ENCODE measurements around the gene FUBP3. TPM values are rescaled to one million over a fixed set of nuclear protein-coding genes. Genes with fewer than 3 reads are reported as not detected.

FUBP3 gene
- total RNA-seq, 2 experiments from 2014 or later: 36.4 to 40.8 TPM

DNA sequence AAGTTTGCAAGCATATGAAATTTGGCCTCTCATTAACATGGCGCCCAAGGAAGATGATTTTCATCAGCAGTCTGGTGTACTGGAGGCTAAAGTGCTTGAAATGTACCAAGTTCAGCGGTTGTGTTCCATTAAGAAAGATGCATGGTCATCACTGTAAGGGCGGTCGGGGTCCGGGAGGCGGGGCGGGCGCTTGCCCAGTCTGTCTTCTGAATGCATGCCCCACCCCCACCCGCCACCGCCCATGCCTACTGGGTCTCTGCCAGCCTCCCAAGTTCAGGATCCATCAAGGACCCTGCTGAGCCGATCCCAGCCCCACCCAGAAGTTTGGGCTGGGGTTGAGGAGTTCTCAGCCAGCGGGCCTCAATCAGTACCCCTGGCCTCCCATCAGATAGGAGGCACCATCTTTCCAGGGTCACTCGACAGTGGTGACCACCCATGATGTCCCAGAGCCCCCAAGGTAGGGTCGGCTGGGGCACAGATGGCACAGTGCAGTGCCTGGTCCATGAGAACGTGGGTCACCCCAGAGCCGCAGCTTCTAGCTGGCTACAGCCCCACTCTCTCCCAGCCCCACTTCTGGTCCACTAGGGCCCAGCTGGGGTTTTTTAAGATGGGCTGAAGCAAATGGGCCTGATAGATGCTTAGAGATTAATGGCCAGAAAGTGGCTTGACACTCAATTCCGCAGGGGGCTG, 60.6 kb downstream of the FUBP3 start:
- Mint-ChIP-seq H3K4me1 (ENCODE audit: low read depth) (no peaks in the 10 kb centered on the region), H3K36me3 (ENCODE audit: low read depth) (peaks cover 14% of the 10 kb centered on the region), H3K27me3 (ENCODE audit: low read depth) (no peaks in the 10 kb centered on the region), H3K9me3 (ENCODE audit: insufficient read depth) (no peaks in the 10 kb centered on the region), H3K4me3 (no peak overlapping the region), H3K27ac (no peak overlapping the region)
- no peak for DNase-seq
- CTCF ChIA-PET: no interaction called here
- POLR2A ChIA-PET: no interaction called here
- no peak for ATAC-seq

GRCh38 chr9:130640681-130641080, 61.3 kb downstream of the FUBP3 start:
- H3K9me3 Mint-ChIP-seq (ENCODE audit: insufficient read depth): no peaks in the 10 kb centered on the region
- H3K4me3 Mint-ChIP-seq: no peak overlapping the region
- no peak overlapping the region for H3K27ac Mint-ChIP-seq
- ChIA-PET CTCF (no interaction called here), POLR2A (no interaction called here)
- H3K4me1 Mint-ChIP-seq (ENCODE audit: low read depth): no peaks in the 10 kb centered on the region
- H3K36me3 Mint-ChIP-seq (ENCODE audit: low read depth): peaks cover 10% of the 10 kb centered on the region
- ATAC-seq: no peak
- DNase-seq: no peak
- no peaks in the 10 kb centered on the region for H3K27me3 Mint-ChIP-seq (ENCODE audit: low read depth)

- Mint-ChIP-seq H3K4me3 (no peak overlapping the region), H3K36me3 (ENCODE audit: low read depth) (peaks cover 7% of the 10 kb centered on the region), H3K4me1 (ENCODE audit: low read depth) (no peaks in the 10 kb centered on the region), H3K27ac (no peak overlapping the region), H3K9me3 (ENCODE audit: insufficient read depth) (peaks cover 3% of the 10 kb centered on the region), H3K27me3 (ENCODE audit: low read depth) (no peaks in the 10 kb centered on the region)
- ChIA-PET CTCF (no interaction called here), POLR2A (no interaction called here)
- ATAC-seq (no peak), DNase-seq (no peak)
Observed at GRCh38 chr9:130642926-130643325, 63.5 kb downstream of the FUBP3 start.

DNA sequence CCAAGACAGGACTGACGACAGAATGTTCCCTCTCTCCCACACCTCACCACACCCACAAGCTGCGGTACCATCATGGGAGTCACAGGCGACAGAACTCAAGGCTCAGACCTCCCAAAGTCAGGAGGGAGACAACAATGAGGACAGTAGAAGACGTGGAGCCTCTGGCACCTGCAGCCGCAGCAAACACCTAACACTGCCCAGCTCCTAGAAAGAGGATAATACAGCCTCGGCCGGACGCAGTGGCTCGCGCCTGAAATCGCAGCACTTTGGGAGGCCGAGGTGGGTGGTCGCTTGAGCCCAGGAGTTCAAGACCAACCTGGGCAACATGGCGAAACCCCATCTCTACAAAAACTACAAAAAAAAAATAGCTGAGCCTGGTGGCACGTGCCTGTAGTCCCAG, 71.8 kb downstream of the FUBP3 start:
- Mint-ChIP-seq H3K36me3 (ENCODE audit: low read depth) (no peaks in the 10 kb centered on the region), H3K27ac (no peak overlapping the region), H3K9me3 (ENCODE audit: insufficient read depth) (peaks cover 3% of the 10 kb centered on the region), H3K4me3 (no peak overlapping the region), H3K27me3 (ENCODE audit: low read depth) (peaks cover 12% of the 10 kb centered on the region), H3K4me1 (ENCODE audit: low read depth) (no peaks in the 10 kb centered on the region)
- no peak for ATAC-seq
- CTCF ChIA-PET: no interaction called here
- POLR2A ChIA-PET: no interaction called here
- no peak for DNase-seq

GRCh38 chr9:130651752-130652151, 72.4 kb downstream of the FUBP3 start:
- H3K27ac Mint-ChIP-seq: no peak overlapping the region
- DNase-seq (no peak), ATAC-seq (no peak)
- H3K36me3 Mint-ChIP-seq (ENCODE audit: low read depth): no peaks in the 10 kb centered on the region
- POLR2A ChIA-PET: no interaction called here
- peaks cover 3% of the 10 kb centered on the region for H3K9me3 Mint-ChIP-seq (ENCODE audit: insufficient read depth)
- no peak overlapping the region for H3K4me3 Mint-ChIP-seq
- H3K4me1 Mint-ChIP-seq (ENCODE audit: low read depth): no peaks in the 10 kb centered on the region
- H3K27me3 Mint-ChIP-seq (ENCODE audit: low read depth): peaks cover 17% of the 10 kb centered on the region
- CTCF ChIA-PET: interaction anchor here (1.8 kb wide), 1 partner anchor 32 kb away, joined by 6 read pairs; no protein-coding TSS in a partner anchor

GRCh38 chr9:130654879-130655278, 75.5 kb downstream of the FUBP3 start:
- POLR2A ChIA-PET: no interaction called here
- H3K36me3 Mint-ChIP-seq (ENCODE audit: low read depth): no peaks in the 10 kb centered on the region
- no peaks in the 10 kb centered on the region for H3K9me3 Mint-ChIP-seq (ENCODE audit: insufficient read depth)
- peaks cover 42% of the 10 kb centered on the region for H3K27me3 Mint-ChIP-seq (ENCODE audit: low read depth)
- H3K27ac Mint-ChIP-seq: no peak overlapping the region
- no peak overlapping the region for H3K4me3 Mint-ChIP-seq
- H3K4me1 Mint-ChIP-seq (ENCODE audit: low read depth): no peaks in the 10 kb centered on the region
- ATAC-seq (no peak), DNase-seq (no peak)
- CTCF ChIA-PET: no interaction called here

GRCh38 chr9:130658893-130659698, 79.7 kb downstream of the FUBP3 start:
- no peaks in the 10 kb centered on the region for H3K36me3 Mint-ChIP-seq (ENCODE audit: low read depth)
- no peak overlapping the region for H3K27ac Mint-ChIP-seq
- peaks cover 7% of the 10 kb centered on the region for H3K4me1 Mint-ChIP-seq (ENCODE audit: low read depth)
- no peak for DNase-seq
- ATAC-seq: no peak
- no peak overlapping the region for H3K4me3 Mint-ChIP-seq
- ChIA-PET POLR2A (no interaction called here), CTCF (no interaction called here)
- H3K9me3 Mint-ChIP-seq (ENCODE audit: insufficient read depth): no peaks in the 10 kb centered on the region
- H3K27me3 Mint-ChIP-seq (ENCODE audit: low read depth): peaks cover 66% of the 10 kb centered on the region

GRCh38 chr9:130659699-130660248, 80.4 kb downstream of the FUBP3 start:
- CTCF ChIA-PET: no interaction called here
- Mint-ChIP-seq H3K36me3 (ENCODE audit: low read depth) (no peaks in the 10 kb centered on the region), H3K4me3 (no peak overlapping the region), H3K4me1 (ENCODE audit: low read depth) (peaks cover 8% of the 10 kb centered on the region), H3K27ac (no peak overlapping the region), H3K27me3 (ENCODE audit: low read depth) (peaks cover 72% of the 10 kb centered on the region), H3K9me3 (ENCODE audit: insufficient read depth) (no peaks in the 10 kb centered on the region)
- POLR2A ChIA-PET: interaction anchor here (0.6 kb wide), 1 partner anchor 122 kb away, joined by 3 read pairs; no protein-coding TSS in a partner anchor
- ATAC-seq (no peak), DNase-seq (no peak)

DNA sequence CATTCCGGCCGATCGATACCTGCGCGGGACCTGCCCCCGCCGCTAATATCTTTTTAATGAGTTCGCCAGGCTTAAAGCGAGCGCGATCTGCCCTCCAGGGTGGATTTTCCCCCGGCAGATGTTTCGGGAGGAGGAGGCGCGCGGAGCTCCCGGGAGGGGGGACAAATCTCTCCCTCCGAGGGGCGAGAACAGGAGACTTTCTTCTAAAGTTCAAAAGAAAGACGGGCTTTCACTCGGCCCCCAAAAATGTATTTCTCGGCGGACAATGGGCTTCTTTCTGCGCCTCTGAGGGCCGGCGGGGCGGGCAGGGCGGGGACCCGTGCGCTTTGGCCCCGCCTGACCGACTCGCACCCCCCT, 80.9 kb downstream of the FUBP3 start:
- Mint-ChIP-seq H3K4me3 (no peak overlapping the region), H3K36me3 (ENCODE audit: low read depth) (peaks cover under 1% of the 10 kb centered on the region), H3K27me3 (ENCODE audit: low read depth) (peaks cover 73% of the 10 kb centered on the region), H3K9me3 (ENCODE audit: insufficient read depth) (no peaks in the 10 kb centered on the region), H3K27ac (no peak overlapping the region), H3K4me1 (ENCODE audit: low read depth) (peaks cover 9% of the 10 kb centered on the region)
- ChIA-PET POLR2A (interaction anchor here (0.6 kb wide), 1 partner anchor 122 kb away, joined by 3 read pairs; no protein-coding TSS in a partner anchor), CTCF (no interaction called here)
- ATAC-seq: no peak
- DNase-seq: no peak

- ATAC-seq: no peak
- Mint-ChIP-seq H3K27me3 (ENCODE audit: low read depth) (peaks cover 71% of the 10 kb centered on the region), H3K4me1 (ENCODE audit: low read depth) (peaks cover 11% of the 10 kb centered on the region), H3K4me3 (no peak overlapping the region), H3K36me3 (ENCODE audit: low read depth) (peaks cover 2% of the 10 kb centered on the region), H3K9me3 (ENCODE audit: insufficient read depth) (no peaks in the 10 kb centered on the region), H3K27ac (no peak overlapping the region)
- ChIA-PET CTCF (no interaction called here), POLR2A (no interaction called here)
- DNase-seq: no peak
Observed at GRCh38 chr9:130660683-130661450, 81.5 kb downstream of the FUBP3 start.

DNA sequence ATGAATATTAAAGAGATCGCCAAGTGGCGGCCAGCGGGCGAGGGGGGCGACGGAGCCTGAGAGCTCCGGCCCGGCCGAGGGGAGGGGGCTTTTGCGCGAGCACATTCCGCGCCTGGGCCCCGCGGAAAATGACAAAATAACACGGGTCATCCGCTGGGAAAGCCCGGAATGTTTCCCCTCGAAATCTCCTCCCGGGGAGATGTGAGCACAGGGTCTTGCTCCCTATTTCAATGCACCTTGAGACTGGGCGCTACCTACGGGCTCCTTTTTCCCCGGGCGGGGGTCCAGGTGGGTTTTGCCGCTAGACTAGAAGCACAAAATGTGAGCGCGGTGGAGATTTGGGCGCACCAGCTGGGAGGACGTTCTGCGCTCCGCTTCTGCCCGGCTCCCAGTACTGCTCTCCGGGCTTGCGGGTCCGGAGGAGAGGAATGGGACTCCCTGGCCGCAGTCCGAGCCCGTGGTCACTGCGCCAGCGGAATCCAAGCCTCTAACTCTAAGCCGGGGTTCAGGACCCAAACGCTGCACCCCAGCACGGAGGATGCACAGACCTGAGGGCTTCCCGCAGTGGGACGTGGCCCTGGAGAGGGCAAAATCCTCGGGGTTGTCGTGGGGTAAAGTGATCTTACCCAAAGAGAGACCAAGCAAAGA, 82.2 kb downstream of the FUBP3 start:
- H3K27me3 Mint-ChIP-seq (ENCODE audit: low read depth): peaks cover 71% of the 10 kb centered on the region
- ChIA-PET POLR2A (no interaction called here), CTCF (interaction anchor here (1.6 kb wide), 1 partner anchor 18 kb away, joined by 5 read pairs; no protein-coding TSS in a partner anchor)
- no peak overlapping the region for H3K4me3 Mint-ChIP-seq
- no peaks in the 10 kb centered on the region for H3K9me3 Mint-ChIP-seq (ENCODE audit: insufficient read depth)
- H3K27ac Mint-ChIP-seq: no peak overlapping the region
- peaks cover 2% of the 10 kb centered on the region for H3K36me3 Mint-ChIP-seq (ENCODE audit: low read depth)
- no peak for DNase-seq
- no peak for ATAC-seq
- H3K4me1 Mint-ChIP-seq (ENCODE audit: low read depth): peaks cover 14% of the 10 kb centered on the region
